GM18909 (cell line): ENCODE results near the gene C19orf47.

Source experiments
- ATAC-seq: cut with Tn5 transposase; IDR thresholded peaks from one replicate; pipeline ENCODE4 v1.9.1; 2021; ENCODE audit warnings: mild to moderate bottlenecking; ENCODE audit not compliant: unreplicated experiment, poor library complexity

C19orf47 gene

DNA sequence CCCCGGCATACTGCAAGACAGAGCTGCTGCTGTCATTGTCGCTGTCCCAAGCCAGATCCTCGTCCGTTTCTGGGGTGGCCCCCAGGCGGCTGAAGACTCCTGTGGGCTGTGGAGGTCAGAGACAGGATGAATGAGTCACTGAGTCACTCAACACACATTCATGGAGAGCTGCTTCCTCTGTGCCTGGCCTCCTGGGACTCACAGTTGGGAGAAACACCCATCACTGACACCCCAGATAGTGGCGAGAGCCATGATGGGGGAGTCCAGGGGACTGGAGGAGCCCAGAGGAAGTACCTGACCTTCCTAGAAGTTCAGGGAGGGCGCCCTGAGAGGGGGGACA lies 26.0 kb downstream of the C19orf47 start:
- no peak for ATAC-seq

DNA sequence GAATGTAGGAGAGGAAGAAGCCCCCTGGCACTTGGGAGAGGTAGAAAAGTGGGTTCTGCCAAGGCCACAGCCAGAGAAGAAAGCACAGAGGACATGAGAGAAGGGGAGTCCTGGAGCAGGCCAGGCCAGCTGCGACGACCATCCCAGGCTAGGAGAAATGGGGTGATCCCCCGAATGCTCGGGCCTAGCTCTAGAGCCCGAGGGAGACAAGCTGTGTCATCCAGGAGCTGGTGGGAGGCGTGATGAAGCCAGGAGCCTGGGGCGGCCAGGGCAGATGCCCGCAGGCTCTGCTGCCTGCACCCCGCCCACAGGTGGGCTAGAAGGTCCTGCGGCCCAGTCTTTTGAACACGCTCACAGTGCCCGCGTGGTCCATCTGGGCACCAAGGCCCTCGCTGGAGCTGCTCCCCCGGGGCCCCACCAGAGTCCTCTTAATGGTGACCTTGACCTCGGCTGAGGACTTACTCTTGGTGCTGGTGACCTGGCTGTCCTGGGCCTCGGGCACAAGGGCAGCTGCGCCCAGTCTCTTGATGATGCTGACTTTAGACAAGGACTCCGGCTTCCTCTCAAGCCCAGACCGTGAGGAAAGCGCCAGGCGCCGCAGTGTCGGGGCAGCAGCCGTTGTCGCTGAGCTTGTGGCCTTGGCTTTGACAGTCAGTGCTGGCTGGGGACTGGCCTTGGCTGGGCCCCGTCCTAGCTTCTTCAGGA lies 26.5 kb downstream of the C19orf47 start:
- no peak for ATAC-seq

GRCh38 chr19:40321076-40321475 lies 27.1 kb downstream of the C19orf47 start:
- ATAC-seq: no peak

GRCh38 chr19:40320558-40320935 lies 27.6 kb downstream of the C19orf47 start:
- ATAC-seq: no peak

DNA sequence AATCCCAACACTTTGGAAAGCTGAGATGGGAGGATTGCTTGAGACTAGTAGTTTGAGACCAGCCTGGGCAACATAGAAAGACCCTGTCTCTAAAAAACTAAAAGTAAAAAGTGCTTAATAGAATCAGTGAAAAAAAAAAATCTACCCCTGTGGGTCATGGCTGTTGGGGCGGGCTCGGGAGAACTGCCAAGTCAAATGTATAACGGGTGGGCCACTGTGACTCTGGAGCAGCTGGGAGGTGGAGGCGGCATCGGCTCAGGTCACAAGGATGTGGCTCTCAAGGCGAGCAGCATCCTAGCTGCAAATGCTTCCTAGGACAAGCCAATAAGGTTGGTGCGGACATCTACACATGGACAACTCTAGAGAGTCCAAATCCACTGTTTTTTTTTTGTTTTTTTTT lies 30.9 kb downstream of the C19orf47 start:
- no peak for ATAC-seq

DNA sequence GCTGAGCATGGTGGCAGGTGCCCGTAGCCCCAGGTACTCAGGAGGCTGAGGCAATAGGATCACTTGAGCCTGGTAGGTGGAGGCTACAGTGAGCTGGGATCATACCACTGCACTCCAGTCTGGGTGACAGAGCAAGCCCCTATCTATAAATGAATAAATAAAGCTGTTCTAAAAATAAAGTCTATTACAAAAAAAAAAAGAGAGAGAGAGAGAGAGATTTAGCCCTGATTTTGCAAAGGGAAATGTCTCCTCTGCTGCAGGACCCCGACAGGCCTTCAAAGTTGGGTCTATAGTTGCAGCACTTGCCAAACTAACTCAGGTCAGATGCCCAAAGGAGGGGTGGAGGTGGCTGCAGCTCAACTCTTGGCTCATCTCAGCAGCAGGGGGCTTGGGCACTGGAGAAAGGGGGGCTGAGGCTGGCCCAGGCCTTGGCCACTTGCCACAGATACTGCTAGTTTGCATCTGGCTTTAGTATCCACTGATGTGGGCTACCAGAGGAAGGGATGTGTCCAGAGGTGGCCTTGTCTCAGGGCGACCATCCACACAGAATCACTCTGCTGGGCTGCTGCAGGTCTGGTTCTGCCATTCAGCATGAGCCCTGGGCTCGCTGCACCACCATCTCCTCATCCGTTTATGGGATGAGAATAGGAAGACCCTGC lies 32.3 kb downstream of the C19orf47 start:
- ATAC-seq: no peak

- no peak for ATAC-seq
Measured at GRCh38 chr19:40314656-40315055, 33.5 kb downstream of the C19orf47 start.

- no peak for ATAC-seq
Measured at GRCh38 chr19:40313229-40313983, 34.8 kb downstream of the C19orf47 start.

GRCh38 chr19:40312533-40312932 lies 35.7 kb downstream of the C19orf47 start:
- ATAC-seq: no peak

DNA sequence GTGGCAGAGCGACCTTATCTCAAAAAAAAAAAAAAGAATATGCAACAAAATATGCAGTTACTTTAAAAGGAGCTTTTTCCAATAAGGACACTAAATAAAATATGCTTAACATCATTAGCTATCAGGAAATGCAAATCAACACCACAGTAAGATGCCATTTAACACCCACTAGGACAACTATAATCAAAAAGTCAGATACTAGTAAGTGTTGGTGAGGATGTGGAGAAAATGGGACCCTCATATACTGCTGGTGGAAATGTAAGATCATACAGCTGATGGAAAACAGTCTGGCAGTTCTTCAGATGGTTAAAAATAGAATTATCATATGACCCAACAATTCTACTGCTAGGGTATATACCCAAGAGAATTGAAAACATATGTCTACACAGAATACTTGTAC lies 38.5 kb downstream of the C19orf47 start:
- no peak for ATAC-seq

DNA sequence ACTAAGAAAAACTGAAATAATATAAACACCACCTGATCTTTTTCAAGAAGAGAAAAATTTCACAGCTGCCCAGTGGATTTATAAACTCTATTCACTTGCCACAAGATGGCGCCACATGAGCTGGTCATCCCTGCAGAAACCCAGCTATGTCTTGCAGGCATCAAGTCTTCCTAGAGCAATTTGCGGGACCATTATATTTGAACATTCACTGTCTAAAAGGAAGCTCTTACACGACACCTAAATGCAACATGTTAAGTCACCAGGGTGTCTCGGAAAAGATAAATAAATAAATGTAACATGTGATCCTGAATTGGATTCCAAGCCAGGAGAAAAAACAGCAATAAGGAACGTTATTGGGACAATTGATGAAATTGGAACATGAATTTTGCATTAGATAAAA lies 42.8 kb downstream of the C19orf47 start:
- ATAC-seq: no peak

GRCh38 chr19:40304306-40304705 lies 43.9 kb downstream of the C19orf47 start:
- no peak for ATAC-seq

DNA sequence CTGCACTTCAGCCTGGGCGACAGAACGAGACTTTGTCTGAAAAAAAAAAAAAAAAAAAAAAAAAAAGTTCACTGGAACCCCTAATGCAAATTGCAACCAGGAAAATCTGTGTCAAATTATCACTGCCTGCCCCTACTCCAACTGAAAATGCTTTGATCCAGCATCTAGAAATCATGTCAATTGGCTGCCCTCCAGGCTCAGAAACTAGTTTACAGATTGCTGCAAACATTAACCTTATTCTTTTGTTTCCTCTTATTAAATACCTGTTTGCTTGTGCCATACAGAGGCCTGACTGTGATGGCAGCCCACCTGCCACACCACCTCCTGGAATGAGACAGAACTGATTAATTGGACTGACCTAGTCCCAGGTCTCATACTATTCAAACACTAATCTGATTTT lies 44.4 kb downstream of the C19orf47 start:
- ATAC-seq: no peak

DNA sequence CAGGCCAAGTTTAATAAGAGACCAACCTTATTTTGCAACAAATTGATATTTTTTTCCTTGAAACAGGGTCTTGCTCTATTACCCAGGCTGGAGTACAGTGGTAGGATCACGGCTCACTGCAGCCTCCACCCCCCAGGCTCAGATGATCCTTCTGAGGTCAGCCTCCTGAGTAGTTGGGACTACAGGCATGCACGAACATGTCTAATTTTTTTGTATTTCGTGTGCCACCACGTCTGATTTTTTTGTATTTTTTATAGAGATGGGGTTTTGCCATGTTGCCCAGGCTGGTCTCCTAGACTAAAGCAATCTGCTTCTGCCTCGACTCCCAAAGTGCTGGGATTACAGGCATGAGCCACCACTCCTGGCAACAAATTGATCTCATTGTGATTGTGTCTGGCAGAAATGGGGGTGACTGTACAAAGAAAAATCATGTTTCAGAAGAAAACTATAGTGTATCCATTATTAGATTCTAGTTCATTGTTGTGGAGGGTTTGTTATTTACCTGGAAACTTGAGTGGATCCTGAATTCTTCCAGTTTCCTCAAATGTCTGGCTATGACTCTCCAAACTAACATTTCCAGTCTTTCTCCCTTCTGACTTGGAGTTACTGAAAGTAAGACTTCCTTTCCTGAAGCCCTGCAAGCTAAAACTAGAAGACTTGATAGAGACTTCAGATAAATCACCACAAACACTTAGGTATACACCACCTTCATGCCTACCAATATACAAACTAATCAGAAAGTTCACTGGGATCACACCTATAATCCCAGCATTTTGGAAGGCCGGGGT lies 45.8 kb downstream of the C19orf47 start:
- no peak for ATAC-seq

DNA sequence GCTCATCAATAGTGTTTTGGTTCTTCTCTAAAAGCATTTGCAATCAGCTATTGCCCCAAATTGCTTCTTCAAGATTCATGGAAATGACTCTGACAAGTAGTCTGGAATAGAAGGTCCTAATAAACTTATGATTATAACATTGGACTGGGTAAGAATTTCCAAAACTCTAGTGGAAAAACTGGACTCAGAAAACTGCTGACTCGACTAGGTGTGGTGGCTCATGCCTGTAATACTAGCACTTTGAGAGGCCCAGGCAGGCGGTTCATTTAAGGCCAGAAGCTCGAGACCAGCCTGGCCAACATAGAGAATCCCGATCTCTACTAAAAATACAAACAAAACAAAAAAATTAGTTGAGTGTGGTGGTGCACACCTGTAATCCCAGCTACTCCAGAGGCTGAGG lies 47.5 kb downstream of the C19orf47 start:
- ATAC-seq: no peak

GRCh38 chr19:40298026-40298425 lies 50.2 kb downstream of the C19orf47 start:
- ATAC-seq: no peak

DNA sequence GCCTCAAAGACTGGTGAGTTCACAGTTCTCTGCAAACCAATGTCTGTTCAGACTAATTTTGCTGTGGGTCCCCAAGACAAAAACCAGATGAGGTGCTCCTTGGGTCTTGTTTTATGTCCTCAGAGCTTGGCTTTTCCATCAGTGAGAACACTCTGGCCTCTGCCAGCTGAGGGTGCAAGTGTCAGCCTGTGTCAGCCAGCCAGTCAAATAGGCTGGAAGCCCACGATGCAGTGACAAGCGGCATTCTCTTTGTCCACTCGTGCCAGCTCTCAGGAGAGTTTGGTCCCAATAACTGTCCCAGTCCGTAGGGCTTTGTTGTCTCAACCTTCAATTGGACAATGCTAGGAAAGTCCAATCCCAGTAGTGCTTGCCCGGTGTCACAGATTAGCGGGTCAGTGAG lies 53.6 kb downstream of the C19orf47 start:
- ATAC-seq: no peak

DNA sequence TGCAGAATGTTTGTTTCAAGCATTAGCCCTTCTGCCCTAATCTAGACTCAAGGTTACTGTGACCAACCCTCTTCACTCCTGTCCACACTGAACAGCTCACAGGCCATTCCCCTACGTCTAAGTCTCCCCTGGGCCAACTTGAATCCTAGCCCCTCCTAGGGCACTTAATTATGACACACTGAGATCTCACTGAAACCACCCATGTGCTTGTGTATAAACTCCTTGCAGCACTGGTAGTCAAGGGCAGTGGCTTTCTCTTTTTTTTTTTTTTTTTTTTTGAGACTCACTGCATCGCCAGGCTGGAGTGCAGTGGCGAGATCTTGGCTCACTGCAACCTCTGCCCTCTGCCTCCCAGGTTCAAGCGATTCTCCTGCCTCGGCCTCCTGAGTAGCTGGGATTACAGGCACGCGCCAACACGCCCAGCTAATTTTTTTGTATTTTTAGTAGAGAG lies 61.2 kb downstream of the C19orf47 start:
- ATAC-seq: no peak

GRCh38 chr19:40286235-40286970 lies 61.8 kb downstream of the C19orf47 start:
- ATAC-seq: no peak
